SW480 (cell line): ENCODE data around the gene ALDH4A1.
A peak's percentile ranks its signal among the peaks of the same experiment; 100 is the strongest.
"Not testable (repeated sequence)": the region's sequence is repeated elsewhere in the genome, so short reads cannot be mapped to it uniquely, and the experiment has no call there.

ENCODE experiments used
- DNase-seq: peaks from one replicate; pipeline ENCODE4 v3.0.0-alpha.2; 2016; ENCODE audit warnings: low spot score

Gene ALDH4A1

GRCh38 chr1:18878538-18879214 is 23.7 kb downstream of the ALDH4A1 start:
- no peak for DNase-seq

GRCh38 chr1:18877282-18877681 is 25.1 kb downstream of the ALDH4A1 start:
- DNase-seq: no peak

DNA sequence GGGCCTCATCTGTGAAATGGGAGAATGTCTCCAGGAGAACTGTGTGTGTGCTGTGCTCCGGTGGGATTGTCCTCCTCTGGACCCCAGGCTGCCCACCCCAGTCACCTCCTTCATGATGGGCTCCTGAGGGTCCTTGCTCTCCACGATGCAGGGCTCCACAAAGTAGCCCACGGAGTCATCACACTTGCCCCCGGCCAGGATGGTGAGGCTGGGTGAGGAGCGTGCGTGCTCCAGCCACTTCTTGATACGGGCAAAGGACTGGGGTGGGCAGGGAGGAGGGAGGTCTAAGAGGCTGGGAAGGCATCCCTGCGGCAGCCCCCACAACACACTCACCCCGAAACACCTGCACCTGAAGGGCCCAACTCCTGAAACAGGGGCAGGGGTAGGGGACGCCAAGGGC is 26.1 kb downstream of the ALDH4A1 start:
- no peak for DNase-seq

GRCh38 chr1:18875796-18876128 is 26.6 kb downstream of the ALDH4A1 start:
- no peak for DNase-seq

- DNase-seq: peak; percentile 69
Observed at GRCh38 chr1:18875107-18875795, 27.1 kb downstream of the ALDH4A1 start.

GRCh38 chr1:18874600-18874999 is 27.8 kb downstream of the ALDH4A1 start:
- no peak for DNase-seq

GRCh38 chr1:18874036-18874435 is 28.3 kb downstream of the ALDH4A1 start:
- DNase-seq: no peak

- no peak for DNase-seq
Observed at GRCh38 chr1:18872071-18872611, 30.2 kb downstream of the ALDH4A1 start.

DNA sequence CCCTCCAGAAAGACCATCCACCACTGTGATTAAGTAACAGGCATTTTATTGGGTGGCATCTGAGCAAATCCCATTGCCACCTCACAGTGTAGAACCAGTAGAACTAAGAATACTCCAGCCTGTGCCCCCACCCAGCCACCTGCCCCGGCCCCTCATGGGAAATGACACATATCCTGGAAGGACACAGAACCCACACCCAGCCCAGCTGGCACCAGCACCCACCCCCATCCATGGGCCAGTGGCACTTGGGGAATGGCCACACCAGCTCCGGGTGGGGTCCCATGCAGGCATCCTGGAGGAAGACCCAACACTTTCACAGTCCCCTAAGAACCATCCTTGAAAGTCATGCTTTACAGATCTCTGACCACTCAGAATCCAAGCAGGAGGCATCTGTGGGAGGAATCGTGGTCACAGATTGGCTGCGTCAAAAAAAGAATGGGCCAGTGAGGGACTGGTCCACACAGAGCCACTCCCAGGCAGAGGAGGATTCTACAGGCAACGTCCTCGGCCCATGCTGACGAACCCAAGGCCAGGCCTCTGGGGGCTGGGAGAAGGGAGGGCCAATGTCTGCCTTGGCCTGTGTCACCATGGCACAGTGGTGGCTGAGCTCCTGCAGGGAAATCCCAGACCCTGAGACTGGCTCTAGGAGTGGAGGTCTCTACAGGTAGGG is 30.8 kb downstream of the ALDH4A1 start:
- no peak for DNase-seq

DNA sequence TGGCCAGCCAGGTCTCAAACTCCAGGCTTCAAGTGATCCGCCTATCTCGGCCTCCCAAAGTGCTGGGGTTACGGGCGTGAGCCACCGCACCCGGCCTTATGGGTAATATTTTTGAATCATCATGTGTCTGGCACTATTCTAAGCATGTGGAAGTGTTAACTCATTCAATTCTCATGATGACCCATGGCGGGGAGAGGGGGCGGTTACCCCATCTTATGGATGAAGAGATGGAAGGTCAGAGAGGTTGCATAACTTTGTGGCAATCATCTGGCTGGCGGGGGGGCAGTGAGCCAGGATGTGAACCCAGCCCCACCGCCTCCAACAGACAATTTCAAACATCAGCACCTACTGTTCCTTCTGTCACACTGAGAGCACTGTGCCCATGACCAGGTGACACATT is 31.4 kb downstream of the ALDH4A1 start:
- no peak for DNase-seq

DNA sequence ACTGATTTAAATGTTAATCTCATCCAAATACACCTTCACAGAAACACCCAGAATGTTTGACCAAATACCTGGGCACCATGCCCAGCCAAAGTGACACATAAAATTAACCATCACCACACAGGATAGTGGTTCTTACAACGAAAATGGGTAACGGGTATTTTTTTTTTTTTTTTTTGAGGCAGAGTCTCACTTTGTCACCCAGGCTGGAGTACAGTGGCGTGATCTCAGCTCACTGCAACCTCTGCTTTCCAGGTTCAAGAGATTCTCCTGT is 31.8 kb downstream of the ALDH4A1 start:
- not testable (repeated sequence) for DNase-seq

DNA sequence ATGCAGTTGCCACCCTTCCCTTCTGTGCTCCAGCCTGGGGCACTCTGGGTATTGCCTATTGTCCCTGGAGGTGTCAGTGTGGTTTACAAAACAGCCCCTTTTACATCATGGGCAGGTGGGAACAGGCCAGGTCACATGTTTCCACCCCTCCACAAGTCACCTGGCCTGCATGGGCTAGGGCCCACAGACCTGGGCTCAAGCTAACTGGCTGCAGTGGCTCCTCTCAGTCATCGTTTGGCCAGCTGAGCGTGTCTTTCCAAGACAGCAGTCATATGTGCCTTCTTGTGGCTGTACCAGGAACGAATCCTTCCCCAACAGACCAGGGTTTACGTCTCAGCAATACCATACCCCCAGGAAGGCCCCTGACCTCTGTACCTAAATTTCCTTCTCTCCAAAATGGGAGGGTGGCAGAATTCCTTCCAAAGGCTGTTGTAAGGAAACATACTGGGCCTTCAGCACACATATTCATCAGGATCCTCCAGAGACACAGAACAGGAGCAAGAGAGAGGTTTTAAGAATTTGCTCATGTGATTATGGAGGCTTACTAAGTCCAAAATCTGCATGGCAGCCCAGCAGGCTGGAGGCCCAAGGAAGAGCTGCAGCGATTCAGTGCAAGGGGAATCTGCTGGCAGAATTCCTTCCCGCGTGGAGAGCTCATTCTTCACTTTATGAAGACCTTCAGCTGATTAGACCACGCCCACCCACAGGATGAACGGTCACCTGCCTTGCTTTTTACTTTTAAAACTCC is 32.3 kb downstream of the ALDH4A1 start:
- DNase-seq: no peak

DNA sequence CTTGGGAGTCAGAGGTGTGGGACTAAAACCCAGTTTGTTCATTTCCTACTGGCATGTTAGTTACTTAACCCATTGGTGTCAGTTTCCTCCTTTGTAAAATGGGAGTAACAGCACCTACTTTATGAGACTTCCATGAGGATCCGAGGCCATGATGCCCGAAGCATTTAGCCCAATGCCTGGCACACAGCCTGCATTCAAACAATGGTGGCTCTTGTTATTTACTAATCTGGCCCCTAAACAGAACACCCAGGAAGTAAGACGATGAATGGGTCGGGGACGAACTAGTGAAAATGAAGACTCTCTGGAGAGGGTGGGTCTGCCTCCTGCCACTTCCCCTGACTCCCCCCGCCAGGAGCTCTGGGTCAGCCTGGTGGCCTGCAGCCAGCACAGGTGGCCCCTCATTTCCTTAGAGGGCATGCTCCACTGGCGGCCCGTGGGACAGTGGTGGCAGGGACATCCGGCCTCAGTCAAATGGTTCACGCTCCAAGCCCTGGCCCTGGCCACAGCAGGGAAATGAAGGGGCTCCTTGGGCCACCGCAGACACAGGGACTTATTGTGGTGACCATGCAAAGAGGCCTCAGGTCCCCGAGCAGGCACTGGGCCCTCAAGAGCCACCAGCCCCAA is 33.4 kb downstream of the ALDH4A1 start:
- no peak for DNase-seq

- DNase-seq: no peak
Observed at GRCh38 chr1:18868354-18868753, 34.0 kb downstream of the ALDH4A1 start.

GRCh38 chr1:18866846-18867245 is 35.5 kb downstream of the ALDH4A1 start:
- DNase-seq: no peak

GRCh38 chr1:18866314-18866713 is 36.0 kb downstream of the ALDH4A1 start:
- DNase-seq: no peak

GRCh38 chr1:18865176-18865575 is 37.2 kb downstream of the ALDH4A1 start:
- no peak for DNase-seq

GRCh38 chr1:18861590-18861989 is 40.8 kb downstream of the ALDH4A1 start:
- DNase-seq: no peak

GRCh38 chr1:18861082-18861481 is 41.3 kb downstream of the ALDH4A1 start:
- DNase-seq: no peak

DNA sequence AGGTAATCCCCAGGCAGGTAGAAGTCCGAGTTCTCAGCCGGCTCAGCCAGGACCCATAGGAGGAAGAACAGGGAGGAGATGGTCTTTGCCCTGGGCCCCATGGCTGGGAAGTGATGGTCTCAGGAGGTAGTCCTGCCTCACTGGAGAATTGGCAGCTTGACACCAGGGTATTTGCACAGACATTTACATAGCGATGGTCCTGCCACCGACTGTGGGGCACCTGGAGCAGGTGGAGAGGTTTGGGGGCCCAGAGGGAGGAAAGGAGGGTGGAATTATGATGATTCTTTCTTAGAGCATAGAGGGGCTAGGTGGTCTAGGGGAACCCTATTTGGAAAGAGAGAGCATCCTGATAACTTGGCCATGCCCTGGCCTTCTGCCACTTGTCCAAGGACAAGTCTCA is 42.8 kb downstream of the ALDH4A1 start, which contains the start of gene TAS1R2:
TSS of gene TAS1R2 (minus strand) at position 101 of the 400 bp plus-strand sequence. CDS start at position 101, 0 bp downstream.
- no peak for DNase-seq

DNA sequence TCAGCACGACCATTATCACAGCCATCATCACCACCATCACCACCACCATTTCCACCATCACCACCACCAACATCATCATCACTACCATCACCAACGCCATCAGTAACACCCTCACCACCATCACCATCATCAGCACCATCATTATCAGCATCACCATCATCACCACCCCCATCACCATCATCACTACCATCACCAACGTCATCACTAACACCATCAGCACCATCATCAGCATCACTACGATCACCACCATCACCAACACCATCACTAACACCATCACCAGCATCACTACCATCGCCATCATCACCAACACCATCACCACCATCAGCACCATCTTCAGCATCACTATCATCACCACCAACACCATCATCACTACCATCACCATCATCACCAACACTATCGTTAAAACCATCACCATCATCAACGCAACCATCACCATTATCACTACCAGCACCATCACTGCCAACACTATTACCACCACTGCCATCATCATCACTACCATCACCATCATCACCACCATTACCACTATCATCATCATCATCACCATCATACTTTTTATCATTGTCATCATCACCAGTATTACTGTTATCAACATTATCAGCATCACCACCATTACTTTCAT is 44.2 kb downstream of the ALDH4A1 start:
- no peak for DNase-seq

GRCh38 chr1:18856435-18856834 is 45.9 kb downstream of the ALDH4A1 start:
- DNase-seq: no peak
